Activated T-helper 9 cell treated with anti-CD3 and anti-CD28 coated beads, Interleukin-2, amount 50 U/mL, for 16 hours (primary cell): ENCODE data around the gene UBR3.

ENCODE experiments used
- DNase-seq: peaks from one replicate; pipeline ENCODE4 v3.0.0-alpha.2; 2020; ENCODE audit warnings: low read depth

UBR3 gene

DNA sequence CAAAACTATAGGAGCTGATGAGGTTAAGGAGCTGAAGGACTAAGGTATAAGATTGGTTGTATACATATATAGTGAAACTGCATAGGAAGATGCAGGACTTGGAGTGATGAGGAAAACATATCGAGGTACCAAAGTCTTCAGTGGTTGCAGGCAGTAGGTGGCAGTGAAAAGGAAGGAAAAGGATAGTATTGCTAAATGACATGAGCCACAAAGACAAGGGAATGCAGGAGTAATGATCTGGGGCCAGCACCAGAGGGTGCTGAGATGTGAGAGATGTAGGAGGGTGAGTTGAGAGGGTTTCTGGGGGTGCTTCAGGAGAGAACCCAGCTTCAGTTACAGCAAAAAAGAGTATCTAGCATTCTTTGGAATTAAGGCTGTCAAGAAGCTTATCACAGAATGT, 178.4 kb downstream of the UBR3 start:
- DNase-seq, result no peak

DNA sequence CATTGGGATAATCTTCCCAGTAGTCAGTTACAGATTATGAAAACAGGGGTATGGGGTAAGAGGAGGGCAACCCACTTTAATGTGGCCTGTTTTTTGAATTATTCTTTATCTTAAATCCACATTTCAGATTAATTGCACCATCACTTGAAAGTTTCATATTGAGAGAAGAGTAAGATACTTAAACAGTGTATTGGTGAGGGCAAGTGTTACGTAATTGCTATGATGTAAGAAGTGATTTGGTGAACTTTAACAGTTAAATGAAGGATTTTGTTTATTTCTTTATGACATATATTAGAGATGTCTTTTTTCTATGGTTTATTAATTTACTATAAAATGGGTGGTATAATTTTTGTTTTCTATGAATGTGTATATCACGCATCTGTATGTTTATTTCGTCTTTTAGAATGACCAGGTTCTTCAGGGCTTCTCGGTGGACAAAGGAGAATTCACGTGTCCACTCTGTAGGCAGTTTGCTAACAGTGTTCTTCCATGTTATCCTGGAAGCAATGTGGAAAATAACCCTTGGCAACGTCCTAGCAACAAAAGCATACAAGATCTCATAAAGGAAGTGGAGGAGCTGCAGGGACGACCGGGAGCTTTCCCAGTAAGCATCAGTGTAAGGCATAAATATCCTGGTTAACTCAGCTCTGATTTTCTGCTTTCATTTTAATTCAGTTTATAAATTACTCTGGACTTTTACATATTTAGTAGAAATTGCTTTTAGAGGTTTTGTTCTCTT, 179.5 kb downstream of the UBR3 start:
- no peak for DNase-seq

DNA sequence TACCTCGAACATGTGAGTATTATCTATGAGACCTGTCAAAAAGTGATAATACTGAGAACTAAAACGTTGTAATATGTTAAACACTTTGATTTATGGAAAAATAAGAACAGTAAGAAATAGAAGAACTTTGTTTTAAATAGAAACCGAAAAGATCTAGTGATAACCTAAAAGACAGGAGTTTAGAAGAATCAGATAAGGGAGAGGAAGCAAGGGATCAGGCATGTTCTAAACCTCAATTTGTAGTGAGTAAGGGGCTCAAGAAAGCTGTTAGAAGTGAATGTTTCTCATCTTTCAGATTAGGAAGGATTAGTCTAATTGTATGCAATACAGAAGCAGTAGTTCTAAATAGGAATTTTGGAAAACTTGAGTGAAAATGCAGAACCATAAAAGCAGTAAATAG, 182.0 kb downstream of the UBR3 start:
- DNase-seq, result no peak

- DNase-seq, result no peak
Observed at GRCh38 chr2:170012773-170013172, 185.5 kb downstream of the UBR3 start.

DNA sequence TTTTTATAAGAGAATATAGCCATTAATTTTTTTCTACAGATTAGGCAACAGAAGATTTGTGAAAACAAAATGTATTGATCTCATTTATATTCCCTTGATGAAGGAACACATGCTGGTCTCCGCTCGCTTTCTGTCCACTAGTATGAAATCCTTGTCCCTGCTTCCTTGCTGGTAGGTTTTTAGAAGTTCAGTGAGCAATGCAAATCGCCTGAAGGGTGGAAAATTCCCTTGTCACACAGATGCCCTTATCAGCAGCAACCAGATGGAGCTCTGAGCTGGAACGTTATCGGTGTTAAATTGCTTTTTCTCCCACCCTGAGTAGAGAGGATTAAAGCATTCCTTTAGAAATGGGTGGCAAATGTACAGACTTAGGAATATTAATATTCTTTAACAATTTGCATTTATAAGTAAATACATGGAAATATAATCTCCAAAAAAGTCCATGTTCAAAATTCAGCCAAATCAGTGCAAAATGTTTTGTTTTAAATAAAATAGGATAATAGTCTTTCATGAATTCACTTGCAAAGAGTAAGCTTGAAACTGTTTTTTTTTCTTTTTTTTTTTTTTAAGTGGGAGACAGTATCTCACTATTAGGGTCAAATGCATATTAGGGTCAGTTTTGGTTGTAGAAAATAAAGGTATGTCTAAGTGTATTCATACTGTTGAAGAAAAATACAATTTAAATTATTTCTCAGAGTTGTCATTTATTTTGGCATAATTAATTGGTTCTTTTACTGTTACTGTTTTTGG, 186.7 kb downstream of the UBR3 start:
- no peak for DNase-seq

- DNase-seq, result no peak
Observed at GRCh38 chr2:170014769-170015168, 187.5 kb downstream of the UBR3 start.

GRCh38 chr2:170017860-170018532, 190.7 kb downstream of the UBR3 start:
- no peak for DNase-seq

GRCh38 chr2:170019060-170019805, 192.0 kb downstream of the UBR3 start:
- DNase-seq, result no peak

- no peak for DNase-seq
Observed at GRCh38 chr2:170020777-170021176, 193.5 kb downstream of the UBR3 start.

DNA sequence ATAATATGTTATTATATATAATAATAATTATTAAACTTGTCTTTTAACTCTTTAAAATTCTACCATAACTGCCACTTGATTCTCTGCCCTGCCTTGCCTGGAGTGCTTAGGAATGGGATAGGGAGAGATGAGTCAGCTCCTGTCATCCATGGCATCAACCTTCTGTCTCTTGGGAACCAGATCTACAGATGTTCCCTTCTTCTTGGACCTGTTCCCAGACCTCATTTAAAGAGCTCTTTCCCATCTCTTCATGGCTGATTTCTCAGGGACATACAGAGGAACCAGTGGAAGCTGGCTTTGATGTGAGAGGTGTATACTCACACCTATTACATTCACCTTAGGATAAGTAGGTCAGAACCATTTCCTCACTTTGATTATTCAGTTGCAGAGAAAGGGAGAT, 195.4 kb downstream of the UBR3 start:
- no peak for DNase-seq

GRCh38 chr2:170024721-170025120, 197.5 kb downstream of the UBR3 start:
- no peak for DNase-seq

DNA sequence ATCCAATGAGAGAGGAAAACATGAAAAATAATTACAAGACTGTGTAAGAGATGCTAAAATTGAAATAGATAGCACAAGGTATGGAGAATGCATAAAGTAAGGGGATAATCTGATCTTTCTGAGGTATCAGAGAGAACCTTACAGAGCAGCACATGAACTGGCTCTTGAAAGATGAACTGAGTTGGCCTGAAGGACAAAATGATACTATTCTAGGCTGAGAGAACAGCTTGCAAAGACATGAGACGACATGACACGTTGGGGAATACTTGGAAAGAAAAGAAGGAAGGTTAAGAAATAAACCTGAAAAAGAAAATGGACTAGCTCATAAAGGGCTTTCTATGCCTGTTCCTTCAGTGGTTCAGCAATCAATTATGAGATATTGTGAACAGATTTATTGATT, 198.0 kb downstream of the UBR3 start:
- DNase-seq, result no peak

- DNase-seq, result no peak
Observed at GRCh38 chr2:170026361-170026760, 199.1 kb downstream of the UBR3 start.

- no peak for DNase-seq
Observed at GRCh38 chr2:170029551-170029950, 202.3 kb downstream of the UBR3 start.

DNA sequence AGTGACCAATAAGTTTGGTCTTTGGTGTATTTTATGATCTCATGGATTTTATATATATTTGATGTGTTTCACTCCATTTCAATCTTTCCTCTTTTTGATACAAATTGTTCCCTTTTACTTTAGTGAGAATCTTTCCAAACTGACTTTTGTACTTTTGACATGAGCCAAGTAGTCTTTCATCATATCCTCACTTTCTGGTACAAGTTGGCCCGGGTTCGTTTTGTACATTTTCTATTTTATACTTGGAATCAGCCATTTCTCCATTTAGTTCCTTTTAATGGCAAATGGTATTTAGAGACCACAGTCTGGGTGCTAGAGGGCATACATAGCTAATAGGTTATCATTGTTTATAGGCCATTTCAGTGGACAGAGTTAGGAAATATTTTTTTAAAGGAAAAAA, 202.8 kb downstream of the UBR3 start:
- no peak for DNase-seq

DNA sequence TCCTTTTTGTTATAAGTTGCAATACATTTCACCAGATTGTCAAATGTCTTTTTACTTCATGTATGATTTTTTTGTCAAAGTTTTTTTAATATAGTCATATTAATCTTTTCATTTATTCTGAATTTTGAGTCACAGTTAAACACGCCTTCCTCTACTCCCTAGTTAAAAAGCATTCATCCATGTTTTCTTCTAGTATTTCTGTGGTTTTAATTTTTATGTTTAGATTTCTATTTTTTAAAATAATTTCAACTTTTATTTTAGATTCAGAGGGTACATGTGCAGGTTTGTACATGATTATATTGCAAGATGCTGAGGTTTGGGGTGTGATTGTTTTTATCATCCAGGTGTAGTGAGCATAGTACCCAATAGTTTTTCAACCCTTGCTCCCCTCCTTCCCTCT, 204.0 kb downstream of the UBR3 start:
- no peak for DNase-seq

GRCh38 chr2:170034596-170034995, 207.3 kb downstream of the UBR3 start:
- DNase-seq, result no peak

DNA sequence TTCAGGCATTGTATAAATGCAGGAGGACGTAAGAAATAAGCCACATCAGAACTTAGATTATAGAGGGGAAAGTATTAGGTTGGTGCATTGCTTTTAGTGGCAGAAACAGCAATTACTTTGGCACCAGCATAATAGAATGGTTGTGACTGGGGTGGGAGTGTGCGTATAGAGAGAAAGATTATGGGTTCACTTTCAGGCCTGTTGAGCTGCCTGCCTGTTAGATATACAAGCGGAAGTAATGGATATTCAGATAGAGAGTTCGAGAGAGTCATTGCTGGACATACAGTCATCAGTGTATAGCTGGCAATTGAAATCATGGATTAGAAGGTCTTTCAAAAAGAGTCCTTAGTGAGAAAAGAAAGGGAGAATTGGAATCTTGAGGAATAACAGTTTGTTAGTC, 211.5 kb downstream of the UBR3 start:
- no peak for DNase-seq

DNA sequence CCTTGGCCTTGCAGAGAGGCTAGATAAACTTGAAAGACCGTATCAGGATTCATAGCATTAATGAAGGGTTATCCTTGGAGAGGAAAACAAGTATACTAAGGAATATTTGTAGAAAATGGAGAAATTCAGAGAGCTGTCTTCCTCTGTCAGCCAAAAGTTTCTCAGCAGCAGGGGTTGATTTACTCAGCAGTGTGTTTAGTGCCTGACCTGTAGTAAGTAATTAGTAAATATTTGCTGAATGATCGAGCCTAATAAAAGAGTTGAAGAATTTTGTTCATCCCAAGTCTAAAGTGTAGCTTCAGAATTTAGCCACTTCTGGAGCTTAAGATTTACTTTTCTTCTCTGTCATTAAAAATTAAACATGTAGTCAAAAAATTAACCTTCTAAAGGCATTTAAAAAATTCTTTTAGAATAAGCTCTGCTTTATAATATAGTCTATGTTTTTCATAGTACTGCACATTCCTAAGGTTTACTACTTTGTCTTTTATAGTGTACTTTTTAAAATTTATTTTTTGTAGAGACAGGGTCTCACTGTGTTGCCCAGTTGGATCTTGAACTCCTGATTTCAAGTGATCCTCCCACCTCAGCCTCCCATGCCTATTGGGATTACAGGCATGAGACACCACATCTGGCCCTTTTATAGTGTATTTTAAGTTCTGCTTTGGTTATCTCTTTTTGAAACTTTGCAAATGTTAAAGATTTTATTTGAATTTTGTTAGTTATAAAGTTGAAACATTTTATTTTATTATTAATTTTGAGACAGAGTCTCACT, 212.3 kb downstream of the UBR3 start:
- no peak for DNase-seq

- no peak for DNase-seq
Observed at GRCh38 chr2:170044751-170045478, 217.7 kb downstream of the UBR3 start.
